ENCODE measurements around the gene ANKRD55. TPM values are rescaled to one million over a fixed set of nuclear protein-coding genes. Genes with fewer than 3 reads are reported as not detected.

The ANKRD55 gene
- total and polyA plus RNA-seq, 2 of the 8 experiments (the other 6 are each of a cell fraction or from before 2014, with no cell fraction given), result not detected

DNA sequence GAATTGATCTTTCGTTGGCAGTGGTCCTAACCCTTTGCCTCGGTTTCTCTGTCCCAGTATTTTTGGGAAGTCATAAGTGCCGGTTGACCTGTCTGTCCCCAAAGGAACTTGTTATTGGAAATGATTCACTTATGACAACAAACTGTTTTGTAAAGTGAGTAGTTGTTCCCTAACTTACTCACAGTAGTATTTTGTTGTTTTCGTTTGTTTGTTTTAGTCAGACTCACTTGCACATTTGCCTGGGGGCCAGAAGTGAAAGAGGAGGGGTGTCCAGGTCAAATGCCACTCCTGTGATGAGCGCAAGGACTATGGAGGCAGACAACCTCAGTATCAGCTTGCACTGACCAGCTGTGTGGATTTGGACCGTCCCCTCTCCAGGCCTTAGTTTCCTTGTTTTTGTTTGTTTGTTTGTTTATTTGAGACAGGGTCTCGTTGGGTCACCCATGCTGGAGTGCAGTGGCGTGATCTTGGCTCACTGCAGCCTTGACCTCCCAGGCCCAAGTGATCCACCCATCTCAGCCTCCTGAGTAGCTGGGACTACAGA, 47.3 kb downstream of the ANKRD55 start (continued):
- TF ChIP-seq CTBP2 (IDR thresholded peaks at IDR 0.05; ENCODE audit: borderline replicate concordance, insufficient read depth, insufficient read length, low read length), result no peak
- no peak for TF ChIP-seq SP2 (IDR thresholded peaks at IDR 0.05; ENCODE audit: low read length)
- TF ChIP-seq HDAC6 (IDR thresholded peaks at IDR 0.05; ENCODE audit: low read depth, low read length), result no peak
- no peak for TF ChIP-seq POLR2AphosphoS5 (IDR thresholded peaks at IDR 0.05; ENCODE audit: low read depth, low read length)
- TF ChIP-seq, protein P1, sequence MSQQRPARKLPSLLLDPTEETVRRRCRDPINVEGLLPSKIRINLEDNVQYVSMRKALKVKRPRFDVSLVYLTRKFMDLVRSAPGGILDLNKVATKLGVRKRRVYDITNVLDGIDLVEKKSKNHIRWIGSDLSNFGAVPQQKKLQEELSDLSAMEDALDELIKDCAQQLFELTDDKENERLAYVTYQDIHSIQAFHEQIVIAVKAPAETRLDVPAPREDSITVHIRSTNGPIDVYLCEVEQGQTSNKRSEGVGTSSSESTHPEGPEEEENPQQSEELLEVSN (IDR thresholded peaks at IDR 0.05), result no peak
- no peak for TF ChIP-seq POU5F1 (IDR thresholded peaks at IDR 0.05; ENCODE audit: low read depth, low read length)
